K562 (cell line): ENCODE data around the gene MILR1. TPM values are rescaled to one million over a fixed set of nuclear protein-coding genes. Genes with fewer than 3 reads are reported as not detected.

ENCODE experiments used
- ATAC-seq: fragments of 200-7000 bp; cut with Tn5 transposase; 3 replicates; pipeline ENCODE4 v1.9.1; 2020; ENCODE audit warnings: moderate library complexity
- BruUV-seq: library from RNA; stranded (reverse); fragments of 400-500 nt; replicated peaks from 2 replicates; lab custom pipeline; 2021; lab: Mats Ljungman, UMichigan
- CTCF ChIA-PET: fragments of 300-600 bp; formaldehyde crosslinking; extraction: SDS; loops from one replicate; lab custom pipeline; 2021; ENCODE audit warnings: low intra/inter-chr PET ratio; lab: Yijun Ruan, JAX
- POLR2A ChIA-PET: fragments of 300-600, 350-650 bp; sonication (Branson Sonifier 250); formaldehyde crosslinking; extraction: SDS; loops from one replicate; lab custom pipeline; 2021; ENCODE audit warnings: antibody characterized with exemption, inconsistent platforms; lab: Yijun Ruan, JAX
- DNase-seq, 4 experiments: peaks; one replicate each; pipeline versions ENCODE4 v3.0.0 to v3.0.0-alpha.2; 2011 to 2018; ENCODE audit warnings: low spot score in 3 of 4, mixed read lengths in 3 of 4; ENCODE audit errors: extremely low read depth in 1 of 4
- FAIRE-seq: peaks from 2 replicates; lab custom pipeline; 2011; peaks lifted over from hg19 to GRCh38; lab: Jason Lieb, UNC
- H2AFZ ChIP-seq: 2 replicates; pipeline ENCODE4 v1.6.0; 2011; ENCODE audit warnings: low read depth, low read length, control low read depth, inconsistent platforms
- H3K27ac ChIP-seq: fragments of 200-600 bp; 3 replicates; pipeline ENCODE4 v1.8.0; 2011; ENCODE audit warnings: low read depth, mild to moderate bottlenecking, control low read depth, inconsistent platforms, low read length, moderate library complexity, mixed read lengths; ENCODE audit errors: extremely low read depth
- H3K27me3 ChIP-seq, 2 experiments: fragments of 300-600 bp in 1 of 2; 2 replicates in 1 of 2; 3 replicates in 1 of 2; pipeline versions ENCODE4 v1.6.0 to v1.8.0; 2011; ENCODE audit warnings: inconsistent platforms in 2 of 2, low read length in 2 of 2, mild to moderate bottlenecking in 1 of 2, mixed read lengths in 1 of 2, moderate library complexity in 1 of 2; ENCODE audit not compliant: control insufficient read depth in 2 of 2, insufficient read depth in 2 of 2
- H3K36me3 ChIP-seq: fragments of 300-600 bp; 3 replicates; pipeline ENCODE4 v1.8.0; 2011; ENCODE audit warnings: mild to moderate bottlenecking, low read length, inconsistent platforms; ENCODE audit not compliant: control insufficient read depth, insufficient read depth
- H3K4me1 ChIP-seq, 2 experiments: fragments of 200-600 bp in 1 of 2; replicated peaks in 1 of 2; 2 replicates in 1 of 2; 3 replicates in 1 of 2; pipeline versions ENCODE4 v1.5.1 to v1.8.0; 2011; ENCODE audit warnings: inconsistent platforms in 2 of 2, low read length in 2 of 2, mild to moderate bottlenecking in 1 of 2, mixed read lengths in 1 of 2, moderate library complexity in 1 of 2; ENCODE audit not compliant: control insufficient read depth in 2 of 2, insufficient read depth in 2 of 2
- H3K4me2 ChIP-seq: 2 replicates; pipeline ENCODE4 v1.6.1; 2011; ENCODE audit warnings: low read length, control low read depth, inconsistent platforms, mixed read lengths; ENCODE audit not compliant: insufficient read depth
- H3K4me3 ChIP-seq: fragments of 200-600 bp; sonication (generic), shearing (Covaris generic); 2 replicates; pipeline ENCODE4 v1.5.1; 2016; ENCODE audit warnings: control low read depth, inconsistent platforms
- H3K79me2 ChIP-seq: fragments of 200-600 bp; 3 replicates; pipeline ENCODE4 v1.8.0; 2011; ENCODE audit warnings: low read length, inconsistent platforms; ENCODE audit not compliant: control insufficient read depth, insufficient read depth
- H3K9ac ChIP-seq, 2 experiments: 2 replicates each; pipeline versions ENCODE4 v1.6.0 to v1.6.1; 2011; ENCODE audit warnings: low read depth in 2 of 2, low read length in 2 of 2, control low read depth in 1 of 2, inconsistent platforms in 1 of 2, mild to moderate bottlenecking in 1 of 2, mixed read lengths in 1 of 2; ENCODE audit not compliant: insufficient read depth in 1 of 2
- H3K9me1 ChIP-seq: one replicate; pipeline ENCODE4 v1.6.0; 2011; ENCODE audit warnings: inconsistent platforms, mild to moderate bottlenecking, low read length, moderate library complexity; ENCODE audit not compliant: control insufficient read depth, insufficient read depth
- H3K9me3 ChIP-seq: replicated peaks from 2 replicates; pipeline ENCODE4 v1.5.1; 2011; ENCODE audit warnings: low read depth, low read length, inconsistent platforms; ENCODE audit not compliant: control insufficient read depth, insufficient read depth
- H4K20me1 ChIP-seq: replicated peaks from 2 replicates; pipeline ENCODE4 v1.6.1; 2011; ENCODE audit warnings: low read length, inconsistent platforms, mixed read lengths; ENCODE audit not compliant: control insufficient read depth, insufficient read depth
- FOSL1 ChIP-seq: fragments of 200-800 bp; sonication (Bioruptor generic); conservative IDR thresholded peaks from 2 replicates; pipeline ENCODE4 v1.6.1; 2016; ENCODE audit warnings: missing genetic modification characterization, missing compliant biosample characterization
- FOXP4 ChIP-seq: sonication (generic); formaldehyde crosslinking; IDR thresholded peaks from 2 replicates; pipeline ENCODE4 v1.8.0; 2022; ENCODE audit warnings: mild to moderate bottlenecking, missing genetic modification reagents, borderline replicate concordance
- GTF2E2 ChIP-seq: fragments of 200-800 bp; sonication (Bioruptor generic); IDR thresholded peaks from 2 replicates; pipeline ENCODE4 v1.6.1; 2016; ENCODE audit warnings: missing genetic modification characterization, missing compliant biosample characterization
- TAF7 ChIP-seq: fragments of 450-650 bp; IDR thresholded peaks from 2 replicates; pipeline ENCODE4 v1.6.1; 2016; ENCODE audit warnings: missing genetic modification characterization, missing compliant biosample characterization
- U2AF2 ChIP-seq: fragments of 200-400 bp; formaldehyde crosslinking; optimal IDR thresholded peaks from 2 replicates; pipeline ENCODE3; 2017; ENCODE audit warnings: low read depth, mild to moderate bottlenecking, low read length
- ZKSCAN1 ChIP-seq: fragments of 150-350 bp; IDR thresholded peaks from 2 replicates; pipeline ENCODE4 v1.6.1; 2016; ENCODE audit warnings: low read depth, low read length
- ZNF655 ChIP-seq: fragments of 250-450 bp; sonication (Bioruptor Pico); IDR thresholded peaks from 2 replicates; pipeline ENCODE4 v1.5.0; 2021
- ZNF668 ChIP-seq: fragments of 250-450 bp; sonication (Bioruptor Pico); IDR thresholded peaks from 2 replicates; pipeline ENCODE4 v1.8.0; 2022; ENCODE audit warnings: mild to moderate bottlenecking, inconsistent platforms
- WGBS: fragments of 100-300 bp; shearing (Covaris generic); methylation state at CpG from one replicate; pipeline ENCODE4 v1.1.6; 2016; ENCODE audit warnings: low coverage, mixed read lengths; ENCODE audit not compliant: insufficient coverage; ENCODE audit errors: missing lambda C conversion rate; 5-methylcytosine and 5-hydroxymethylcytosine counted together
- in situ Hi-C: fragments of 300-500 bp; cut with MboI; formaldehyde crosslinking; loops from 4 replicates; pipeline ENCODE4 v1.15.0; 2018; ENCODE audit warnings: inconsistent platforms, mixed read lengths
- intact Hi-C: fragments of 100-400 bp; cut with micrococcal nuclease; formaldehyde crosslinking; loops from 2 replicates; pipeline ENCODE4 v1.14.2; 2022
- microRNA counts: library from miRNA; unstranded; fragments of <30 nt; microRNA quantifications from one replicate; lab custom pipeline; 2016
- microRNA-seq: library from miRNA; unstranded; fragments of <30 nt; microRNA quantifications from one replicate; pipeline ENCODE4, GENCODE V29; 2018; ENCODE audit warnings: borderline microRNAs expressed
- polyA plus RNA-seq, 8 experiments: library from polyadenylated mRNA; depleted of rRNA in 4 of 8; stranded (reverse) in 5 of 8; unstranded in 3 of 8; fragments of >200 nt; fragmentation: Nextera tagmentation in 2 of 8; fragmentation: Illumina TruSeq in 1 of 8; extraction: Ambion mirVana in 2 of 8; extraction: Trizol in 1 of 8; gene quantifications; 2 replicates each; pipeline versions ENCODE4 v1.2.1 to v1.2.3, GENCODE V29; 2011 to 2014; ENCODE audit warnings: inconsistent platforms in 1 of 8, missing spikeins in 1 of 8
- small RNA-seq: library from RNA; depleted of rRNA; stranded (forward); fragments of <200 nt; gene quantifications from one replicate; pipeline ENCODE3, GENCODE V24; 2014
- total RNA-seq, 7 experiments: library from RNA; depleted of rRNA in 6 of 7; stranded (reverse); fragments of >200 nt in 6 of 7; fragmentation: Illumina TruSeq in 2 of 7; extraction: Trizol in 2 of 7; gene quantifications; 2 replicates each; pipeline versions ENCODE4 v1.2.1 to v1.2.3, GENCODE V29; 2011 to 2021; ENCODE audit warnings: low replicate concordance in 1 of 7
- TF ChIP-seq, protein P1 (sequence below): fragments of 250-450 bp; sonication (Bioruptor Pico); IDR thresholded peaks from 2 replicates; pipeline ENCODE4 v1.4.0; 2020; ENCODE audit warnings: mild to moderate bottlenecking, moderate library complexity

The MILR1 gene
- total and polyA plus RNA-seq, 9 of the 15 experiments (the other 6 are each of a cell fraction or from before 2014, with no cell fraction given): 3.8 to 14.1 (median 7.1) TPM

- Histone ChIP-seq H3K9ac (no peak overlapping the region), H3K9me3 (no peaks in the 10 kb centered on the region), H3K27ac (no peak overlapping the region), H4K20me1 (no peaks in the 10 kb centered on the region), H2AFZ (no peak overlapping the region), H3K27me3 (no peaks in the 10 kb centered on the region), H3K4me2 (no peak overlapping the region), H3K4me1 (no peaks in the 10 kb centered on the region), H3K36me3 (peaks cover 96% of the 10 kb centered on the region), H3K79me2 (peaks cover 31% of the 10 kb centered on the region; the same call in 1 of the 3 replicates), H3K4me3 (no peak overlapping the region), H3K9me1 (peaks cover 3% of the 10 kb centered on the region)
- DNase-seq (no peak), FAIRE-seq (no peak), ATAC-seq (no peak)
- CTCF ChIA-PET: no interaction called here
- no TSS peak for BruUV-seq
- in situ Hi-C loops: no loop called here
- WGBS: 100% methylated on average over 1 of the region's 1 CpG
- intact Hi-C loops: no loop called here
- POLR2A ChIA-PET: interaction anchor here (0.8 to 5.0 kb wide), 7 partner anchors 8 to 107 kb away, joined by 3 to 49 read pairs (median 4); partner anchors contain the start of genes CEP95 and DDX5
- TF ChIP-seq ZKSCAN1 (no peak), TAF7 (tag) (no peak), ZNF655 (CRISPR knock-in tag) (no peak), GTF2E2 (tag) (no peak), U2AF2 (no peak), FOXP4 (no peak), FOSL1 (tag) (no peak), ZNF668 (CRISPR knock-in tag) (no peak)
- TF ChIP-seq, protein P1, sequence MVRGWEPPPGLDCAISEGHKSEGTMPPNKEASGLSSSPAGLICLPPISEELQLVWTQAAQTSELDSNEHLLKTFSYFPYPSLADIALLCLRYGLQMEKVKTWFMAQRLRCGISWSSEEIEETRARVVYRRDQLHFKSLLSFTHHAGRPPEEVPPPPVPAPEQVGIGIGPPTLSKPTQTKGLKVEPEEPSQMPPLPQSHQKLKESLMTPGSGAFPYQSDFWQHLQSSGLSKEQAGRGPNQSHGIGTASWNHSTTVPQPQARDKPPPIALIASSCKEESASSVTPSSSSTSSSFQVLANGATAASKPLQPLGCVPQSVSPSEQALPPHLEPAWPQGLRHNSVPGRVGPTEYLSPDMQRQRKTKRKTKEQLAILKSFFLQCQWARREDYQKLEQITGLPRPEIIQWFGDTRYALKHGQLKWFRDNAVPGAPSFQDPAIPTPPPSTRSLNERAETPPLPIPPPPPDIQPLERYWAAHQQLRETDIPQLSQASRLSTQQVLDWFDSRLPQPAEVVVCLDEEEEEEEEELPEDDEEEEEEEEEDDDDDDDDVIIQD (CRISPR knock-in tag): no peak
These were observed 66.9 kb downstream of the MILR1 start for GRCh38 chr17:64515829-64516228.

MicroRNAs within 50 kb of the gene (microRNA counts, 767-probe panel; counts per million panel counts)
- 1,139 counts per million, percentile 25 among the panel's probes with 10 or more counts for microRNA hsa-miR-1273e (lab: Ali Mortazavi, UCI)

Small RNA genes within 50 kb of the gene (microRNA-seq; reads per million reads assigned to microRNA genes)
- not detected for gene MIR1273E
- 1.0 reads per million, percentile 7 among the genes with 10 or more reads in this experiment for gene MIR3064
- not detected for gene MIR5047

Small RNA genes within 50 kb of the gene (small RNA-seq; reads per million reads assigned to genes)
- not detected for gene ATP5MFP4
- gene MIR1273E: not detected

Other genes starting within 250 kb of the MILR1 start
- gene TEX2, start 185.9 kb upstream of the MILR1 start, total RNA-seq (2014; rRNA removed): 19.8 and 23.9 TPM in 2 replicates
- gene TEX2, start 185.9 kb upstream of the MILR1 start, total RNA-seq (2014; rRNA removed; fragmentation: Illumina TruSeq; extraction: Trizol): 17.5 and 17.7 TPM in 2 replicates
- gene TEX2, start 185.9 kb upstream of the MILR1 start, total RNA-seq (2015; rRNA removed; fragmentation: Illumina TruSeq; extraction: Trizol): 17.7 and 18.1 TPM in 2 replicates
- gene TEX2, start 185.9 kb upstream of the MILR1 start, total RNA-seq (2021): 24.5 and 27.6 TPM in 2 replicates
- 15.2 and 19.3 TPM in 2 replicates for gene TEX2, start 185.9 kb upstream of the MILR1 start, polyA plus RNA-seq (2011; rRNA removed)
- gene TEX2, start 185.9 kb upstream of the MILR1 start, polyA plus RNA-seq (2014; fragmentation: Illumina TruSeq; extraction: Trizol): 23.6 and 27.6 TPM in 2 replicates
- gene TEX2, start 185.9 kb upstream of the MILR1 start, polyA plus RNA-seq (2014; fragmentation: Nextera tagmentation; extraction: Ambion mirVana): 1 to 10 TPM; 4.1 to 4.8 TPM
- gene TEX2, start 185.9 kb upstream of the MILR1 start, polyA plus RNA-seq (2014; rRNA removed): 18.4 and 20.2 TPM in 2 replicates
- 2.8 and 3.3 TPM in 2 replicates for gene PECAM1, start 58.3 kb upstream of the MILR1 start, total RNA-seq (2014; rRNA removed)
- 3.3 and 4.4 TPM in 2 replicates for gene PECAM1, start 58.3 kb upstream of the MILR1 start, total RNA-seq (2014; rRNA removed; fragmentation: Illumina TruSeq; extraction: Trizol)
- 2.9 and 3.2 TPM in 2 replicates for gene PECAM1, start 58.3 kb upstream of the MILR1 start, total RNA-seq (2015; rRNA removed; fragmentation: Illumina TruSeq; extraction: Trizol)
- gene PECAM1, start 58.3 kb upstream of the MILR1 start, total RNA-seq (2021): 10.3 and 10.7 TPM in 2 replicates
- 10.8 and 21.7 TPM in 2 replicates for gene PECAM1, start 58.3 kb upstream of the MILR1 start, polyA plus RNA-seq (2011; rRNA removed)
- 4.5 and 4.8 TPM in 2 replicates for gene PECAM1, start 58.3 kb upstream of the MILR1 start, polyA plus RNA-seq (2014; fragmentation: Illumina TruSeq; extraction: Trizol)
- gene PECAM1, start 58.3 kb upstream of the MILR1 start, polyA plus RNA-seq (2014; fragmentation: Nextera tagmentation; extraction: Ambion mirVana): 1 to 10 TPM; 1.5 to 7.4 TPM
- gene PECAM1, start 58.3 kb upstream of the MILR1 start, polyA plus RNA-seq (2014; rRNA removed): 5.1 and 7.9 TPM in 2 replicates
- gene POLG2, start 47.9 kb downstream of the MILR1 start, total RNA-seq (2014; rRNA removed): 26.6 and 28.8 TPM in 2 replicates
- 34.9 and 37.9 TPM in 2 replicates for gene POLG2, start 47.9 kb downstream of the MILR1 start, total RNA-seq (2014; rRNA removed; fragmentation: Illumina TruSeq; extraction: Trizol)
- 36.4 and 37.0 TPM in 2 replicates for gene POLG2, start 47.9 kb downstream of the MILR1 start, total RNA-seq (2015; rRNA removed; fragmentation: Illumina TruSeq; extraction: Trizol)
- gene POLG2, start 47.9 kb downstream of the MILR1 start, total RNA-seq (2021): 39.5 and 44.2 TPM in 2 replicates
- gene POLG2, start 47.9 kb downstream of the MILR1 start, polyA plus RNA-seq (2011; rRNA removed): 42.8 and 44.8 TPM in 2 replicates
- gene POLG2, start 47.9 kb downstream of the MILR1 start, polyA plus RNA-seq (2014; fragmentation: Illumina TruSeq; extraction: Trizol): 31.0 and 37.4 TPM in 2 replicates
- 10 to 100 TPM; 13.4 to 14.6 TPM for gene POLG2, start 47.9 kb downstream of the MILR1 start, polyA plus RNA-seq (2014; fragmentation: Nextera tagmentation; extraction: Ambion mirVana)
- gene POLG2, start 47.9 kb downstream of the MILR1 start, polyA plus RNA-seq (2014; rRNA removed): 41.1 and 43.0 TPM in 2 replicates
- gene DDX5, start 57.2 kb downstream of the MILR1 start, total RNA-seq (2014; rRNA removed): 239 and 306 TPM in 2 replicates
- 411 and 440 TPM in 2 replicates for gene DDX5, start 57.2 kb downstream of the MILR1 start, total RNA-seq (2014; rRNA removed; fragmentation: Illumina TruSeq; extraction: Trizol)
- 386 and 426 TPM in 2 replicates for gene DDX5, start 57.2 kb downstream of the MILR1 start, total RNA-seq (2015; rRNA removed; fragmentation: Illumina TruSeq; extraction: Trizol)
- gene DDX5, start 57.2 kb downstream of the MILR1 start, total RNA-seq (2021): 616 and 622 TPM in 2 replicates
- gene DDX5, start 57.2 kb downstream of the MILR1 start, polyA plus RNA-seq (2011; rRNA removed): 721 and 729 TPM in 2 replicates
- gene DDX5, start 57.2 kb downstream of the MILR1 start, polyA plus RNA-seq (2014; fragmentation: Illumina TruSeq; extraction: Trizol): 579 and 604 TPM in 2 replicates
- 1,000 to 10,000 TPM in 1 of 2 experiments, 100 to 1,000 TPM in 1; 487 to 1,639 TPM for gene DDX5, start 57.2 kb downstream of the MILR1 start, polyA plus RNA-seq (2014; fragmentation: Nextera tagmentation; extraction: Ambion mirVana)
- gene DDX5, start 57.2 kb downstream of the MILR1 start, polyA plus RNA-seq (2014; rRNA removed): 1,331 and 1,452 TPM in 2 replicates
- gene CEP95, start 57.9 kb downstream of the MILR1 start, total RNA-seq (2014; rRNA removed): 51.3 and 53.5 TPM in 2 replicates
- 71.8 and 80.0 TPM in 2 replicates for gene CEP95, start 57.9 kb downstream of the MILR1 start, total RNA-seq (2014; rRNA removed; fragmentation: Illumina TruSeq; extraction: Trizol)
- gene CEP95, start 57.9 kb downstream of the MILR1 start, total RNA-seq (2015; rRNA removed; fragmentation: Illumina TruSeq; extraction: Trizol): 50.0 and 57.1 TPM in 2 replicates
- 48.0 and 48.3 TPM in 2 replicates for gene CEP95, start 57.9 kb downstream of the MILR1 start, total RNA-seq (2021)
- 80.7 and 83.4 TPM in 2 replicates for gene CEP95, start 57.9 kb downstream of the MILR1 start, polyA plus RNA-seq (2011; rRNA removed)
- 54.4 and 56.9 TPM in 2 replicates for gene CEP95, start 57.9 kb downstream of the MILR1 start, polyA plus RNA-seq (2014; fragmentation: Illumina TruSeq; extraction: Trizol)
- 10 to 100 TPM; 26.7 to 40.0 TPM for gene CEP95, start 57.9 kb downstream of the MILR1 start, polyA plus RNA-seq (2014; fragmentation: Nextera tagmentation; extraction: Ambion mirVana)
- gene CEP95, start 57.9 kb downstream of the MILR1 start, polyA plus RNA-seq (2014; rRNA removed): 61.0 and 75.0 TPM in 2 replicates
- gene SMURF2, start 213.2 kb downstream of the MILR1 start, total RNA-seq (2014; rRNA removed): 11.6 and 13.0 TPM in 2 replicates
- gene SMURF2, start 213.2 kb downstream of the MILR1 start, total RNA-seq (2014; rRNA removed; fragmentation: Illumina TruSeq; extraction: Trizol): 20.5 and 22.1 TPM in 2 replicates
- 22.0 and 23.1 TPM in 2 replicates for gene SMURF2, start 213.2 kb downstream of the MILR1 start, total RNA-seq (2015; rRNA removed; fragmentation: Illumina TruSeq; extraction: Trizol)
- gene SMURF2, start 213.2 kb downstream of the MILR1 start, total RNA-seq (2021): 15.2 and 15.7 TPM in 2 replicates
- 13.3 and 14.8 TPM in 2 replicates for gene SMURF2, start 213.2 kb downstream of the MILR1 start, polyA plus RNA-seq (2011; rRNA removed)
- 15.9 and 16.4 TPM in 2 replicates for gene SMURF2, start 213.2 kb downstream of the MILR1 start, polyA plus RNA-seq (2014; fragmentation: Illumina TruSeq; extraction: Trizol)
- 1 to 10 TPM; 3.8 to 5.0 TPM for gene SMURF2, start 213.2 kb downstream of the MILR1 start, polyA plus RNA-seq (2014; fragmentation: Nextera tagmentation; extraction: Ambion mirVana)
- gene SMURF2, start 213.2 kb downstream of the MILR1 start, polyA plus RNA-seq (2014; rRNA removed): 9.1 and 11.3 TPM in 2 replicates